IMR-90 (cell line): ENCODE measurements around the gene DACT1. TPM values are rescaled to one million over a fixed set of nuclear protein-coding genes. Genes with fewer than 3 reads are reported as not detected.

Experiments
- ATAC-seq: fragments of 200-7000 bp; cut with Tn5 transposase; 2 replicates; pipeline ENCODE4 v1.9.1; 2020; ENCODE audit warnings: low read depth, mild to moderate bottlenecking, moderate library complexity
- BruUV-seq: library from RNA; stranded (reverse); fragments of 400-500 nt; replicated peaks from 2 replicates; lab custom pipeline; 2021; lab: Mats Ljungman, UMichigan
- CTCF ChIA-PET: fragments of 300-600 bp; formaldehyde crosslinking; extraction: SDS; loops from one replicate; lab custom pipeline; 2021; ENCODE audit warnings: antibody characterized with exemption; lab: Yijun Ruan, JAX
- POLR2A ChIA-PET: fragments of 300-600 bp; sonication (Branson Sonifier 250); formaldehyde crosslinking; loops from one replicate; lab custom pipeline; 2022; ENCODE audit warnings: antibody characterized with exemption; ENCODE audit not compliant: unreplicated experiment; lab: Charles Lee
- DNase-seq: peaks from one replicate; pipeline ENCODE4 v3.0.0; 2013
- H2AFZ ChIP-seq: replicated peaks from 2 replicates; pipeline ENCODE3; 2013; ENCODE audit warnings: low read length, mild to moderate bottlenecking; ENCODE audit not compliant: poor library complexity
- H2AK5ac ChIP-seq: 2 replicates; pipeline ENCODE4 v1.6.1; 2013; ENCODE audit warnings: low read depth, low read length, inconsistent platforms
- H2AK9ac ChIP-seq: replicated peaks from 2 replicates; pipeline ENCODE3; 2013; ENCODE audit warnings: mild to moderate bottlenecking, low read depth, low read length, moderate library complexity; ENCODE audit not compliant: poor library complexity
- H2BK120ac ChIP-seq: 2 replicates; pipeline ENCODE4 v1.6.1; 2013; ENCODE audit warnings: low read depth, low read length, inconsistent platforms
- H2BK15ac ChIP-seq: 3 replicates; pipeline ENCODE4 v1.6.1; 2013; ENCODE audit warnings: low read depth, low read length, inconsistent platforms
- H2BK20ac ChIP-seq: 2 replicates; pipeline ENCODE4 v1.6.1; 2013; ENCODE audit warnings: low read depth, mild to moderate bottlenecking, inconsistent platforms, low read length, moderate library complexity
- H2BK5ac ChIP-seq: 2 replicates; pipeline ENCODE4 v1.6.1; 2013; ENCODE audit warnings: mild to moderate bottlenecking, low read depth, low read length, inconsistent platforms; ENCODE audit not compliant: poor library complexity, severe bottlenecking
- H3K14ac ChIP-seq: replicated peaks from 2 replicates; pipeline ENCODE4 v1.6.1; 2013; ENCODE audit warnings: low read depth, low read length, inconsistent platforms
- H3K18ac ChIP-seq: 2 replicates; pipeline ENCODE4 v1.6.1; 2013; ENCODE audit warnings: low read depth, low read length, control low read depth
- H3K23ac ChIP-seq: 2 replicates; pipeline ENCODE4 v1.6.1; 2013; ENCODE audit warnings: low read depth, low read length, inconsistent platforms
- H3K27ac ChIP-seq: 2 replicates; pipeline ENCODE4 v1.5.1; 2013; ENCODE audit warnings: mild to moderate bottlenecking, control low read depth, low read length; ENCODE audit not compliant: insufficient read depth
- H3K27me3 ChIP-seq: 2 replicates; pipeline ENCODE4 v1.6.1; 2013; ENCODE audit warnings: low read length; ENCODE audit not compliant: control insufficient read depth, insufficient read depth
- H3K36me3 ChIP-seq: 2 replicates; pipeline ENCODE4 v1.6.1; 2013; ENCODE audit warnings: low read length, mixed read lengths; ENCODE audit not compliant: control insufficient read depth, insufficient read depth
- H3K4ac ChIP-seq: 2 replicates; pipeline ENCODE4 v1.6.1; 2013; ENCODE audit warnings: low read depth, low read length, inconsistent platforms
- H3K4me1 ChIP-seq: 2 replicates; pipeline ENCODE4 v1.6.1; 2013; ENCODE audit warnings: low read length, mixed read lengths; ENCODE audit not compliant: control insufficient read depth, insufficient read depth
- H3K4me2 ChIP-seq: 2 replicates; pipeline ENCODE4 v1.6.1; 2013; ENCODE audit warnings: low read depth, mild to moderate bottlenecking, control low read depth, low read length, moderate library complexity
- H3K4me3 ChIP-seq: 2 replicates; pipeline ENCODE4 v1.5.1; 2013; ENCODE audit warnings: low read depth, mild to moderate bottlenecking, control low read depth, low read length, moderate library complexity; ENCODE audit not compliant: insufficient read depth
- H3K56ac ChIP-seq: 2 replicates; pipeline ENCODE4 v1.6.1; 2013; ENCODE audit warnings: low read length, inconsistent platforms; ENCODE audit not compliant: insufficient read depth; ENCODE audit errors: extremely low read depth
- H3K79me1 ChIP-seq, 2 experiments: 2 replicates each; pipeline ENCODE4 v1.6.1; 2013; ENCODE audit warnings: low read length in 2 of 2, inconsistent platforms in 1 of 2, low read depth in 1 of 2
- H3K9ac ChIP-seq: 2 replicates; pipeline ENCODE4 v1.6.1; 2013; ENCODE audit warnings: low read depth, low read length, control low read depth
- H3K9me1 ChIP-seq: 2 replicates; pipeline ENCODE4 v1.6.1; 2013; ENCODE audit warnings: low read length, inconsistent platforms; ENCODE audit not compliant: insufficient read depth
- H3K9me3 ChIP-seq: 2 replicates; pipeline ENCODE4 v1.6.1; 2013; ENCODE audit warnings: low read length; ENCODE audit not compliant: control insufficient read depth, insufficient read depth
- H4K20me1 ChIP-seq: 2 replicates; pipeline ENCODE4 v1.6.1; 2013; ENCODE audit warnings: low read length, inconsistent platforms; ENCODE audit not compliant: insufficient read depth
- H4K5ac ChIP-seq: 2 replicates; pipeline ENCODE4 v1.6.1; 2013; ENCODE audit warnings: mild to moderate bottlenecking, low read depth, low read length, control low read depth
- H4K8ac ChIP-seq, 2 experiments: 2 replicates each; pipeline ENCODE4 v1.6.1; 2013; ENCODE audit warnings: low read depth in 2 of 2, low read length in 2 of 2, control low read depth in 1 of 2, inconsistent platforms in 1 of 2
- H4K91ac ChIP-seq: 2 replicates; pipeline ENCODE4 v1.6.1; 2013; ENCODE audit warnings: low read depth, low read length, inconsistent platforms; ENCODE audit not compliant: insufficient read depth
- BHLHE40 ChIP-seq: fragments of 150-350 bp; IDR thresholded peaks from 2 replicates; pipeline ENCODE4 v1.6.1; 2016; ENCODE audit warnings: mild to moderate bottlenecking, low read depth, low read length
- CEBPB ChIP-seq: IDR thresholded peaks from 2 replicates; pipeline ENCODE4 v1.6.1; 2012; ENCODE audit warnings: low read depth, low read length, improper control_type of control experiment
- CHD1 ChIP-seq: IDR thresholded peaks from 2 replicates; pipeline ENCODE4 v1.6.1; 2012; ENCODE audit warnings: low read depth, low read length, improper control_type of control experiment
- ELK1 ChIP-seq: fragments of 150-350 bp; IDR thresholded peaks from 2 replicates; pipeline ENCODE4 v1.6.1; 2016; ENCODE audit warnings: low read depth, mild to moderate bottlenecking, low read length, moderate library complexity, borderline replicate concordance
- FOS ChIP-seq: fragments of 150-350 bp; IDR thresholded peaks from 2 replicates; pipeline ENCODE4 v1.6.1; 2016; ENCODE audit warnings: low read depth, low read length
- MAFK ChIP-seq: IDR thresholded peaks from 2 replicates; pipeline ENCODE4 v1.6.1; 2012; ENCODE audit warnings: low read depth, low read length, improper control_type of control experiment
- MXI1 ChIP-seq: IDR thresholded peaks from 2 replicates; pipeline ENCODE4 v1.6.1; 2012; ENCODE audit warnings: low read depth, mild to moderate bottlenecking, low read length, moderate library complexity, borderline replicate concordance
- POLR2A ChIP-seq: IDR thresholded peaks from 2 replicates; pipeline ENCODE4 v1.6.1; 2012; ENCODE audit warnings: mild to moderate bottlenecking, low read depth, low read length
- RAD21 ChIP-seq: IDR thresholded peaks from 2 replicates; pipeline ENCODE4 v1.6.1; 2012; ENCODE audit warnings: low read length, improper control_type of control experiment
- RFX5 ChIP-seq: IDR thresholded peaks from 2 replicates; pipeline ENCODE4 v1.8.0; 2012; ENCODE audit warnings: low read depth, mild to moderate bottlenecking, low read length, moderate library complexity
- SMC3 ChIP-seq: fragments of 150-350 bp; IDR thresholded peaks from 2 replicates; pipeline ENCODE4 v1.6.1; 2016; ENCODE audit warnings: low read depth, mild to moderate bottlenecking, antibody characterized with exemption, low read length, moderate library complexity
- USF2 ChIP-seq: fragments of 150-350 bp; IDR thresholded peaks from 2 replicates; pipeline ENCODE4 v1.6.1; 2017; ENCODE audit warnings: mild to moderate bottlenecking, antibody characterized with exemption, low read length, low read depth
- WGBS, 2 experiments: methylation state at CpG; one replicate each; pipeline versions ENCODE4 v1.1.5 to v1.1.7; 2013; ENCODE audit warnings: missing lambda C conversion rate in 2 of 2; ENCODE audit not compliant: insufficient read length in 1 of 2; ENCODE audit errors: extremely low coverage in 2 of 2; 5-methylcytosine and 5-hydroxymethylcytosine counted together
- dilution Hi-C: fragments of 300-500 bp; cut with HindIII; formaldehyde crosslinking; loops from one replicate; pipeline ENCODE4 v1.14.3; 2018; ENCODE audit warnings: low sequenced_read_pairs; ENCODE audit not compliant: unreplicated experiment
- in situ Hi-C: fragments of 300-500 bp; cut with MboI; formaldehyde crosslinking; loops from 3 replicates; pipeline ENCODE4 v1.14.3; 2019; ENCODE audit warnings: low sequenced_read_pairs, inconsistent platforms, mixed read lengths
- intact Hi-C: fragments of 100-400 bp; cut with micrococcal nuclease; formaldehyde crosslinking; loops from 2 replicates; pipeline ENCODE4 v1.10.0; 2022
- polyA plus RNA-seq, 3 experiments: library from polyadenylated mRNA; depleted of rRNA; stranded (reverse); fragments of >200 nt; gene quantifications; 2 replicates each; pipeline ENCODE4 v1.2.3, GENCODE V29; 2012; ENCODE audit warnings: low replicate concordance in 1 of 3
- total RNA-seq: library from RNA; depleted of rRNA; stranded (reverse); fragments of >200 nt; gene quantifications from 2 replicates; pipeline ENCODE4 v1.2.3, GENCODE V29; 2012

DACT1 gene
- total and polyA plus RNA-seq, 2 of the 4 experiments (the other 2 are of a cell fraction) = 6.5 to 9.7 TPM

- no CpG with 5 or more reads among the region's 4 CpGs for WGBS, 2 experiments
- H3K9me3 ChIP-seq = no peaks in the 10 kb centered on the region
- H2AFZ ChIP-seq = no peak overlapping the region
- POLR2A ChIA-PET = interaction anchor here (0.6 kb wide), 1 partner anchor 77 kb away, joined by 3 read pairs; no protein-coding TSS in a partner anchor
- no peak overlapping the region for H3K4me2 ChIP-seq
- no peaks in the 10 kb centered on the region for H3K4me1 ChIP-seq
- H3K56ac ChIP-seq = no peak overlapping the region
- no peak overlapping the region for H2BK120ac ChIP-seq
- dilution Hi-C loops (no loop called here), in situ Hi-C loops (no loop called here), intact Hi-C loops (no loop called here)
- no peak for ATAC-seq
- TF ChIP-seq POLR2A (no peak), SMC3 (no peak), CHD1 (no peak), FOS (no peak), RFX5 (no peak), RAD21 (no peak), ELK1 (no peak), MXI1 (no peak), BHLHE40 (no peak), MAFK (no peak), CEBPB (no peak), USF2 (no peak)
- no peak overlapping the region for H2BK15ac ChIP-seq
- CTCF ChIA-PET = no interaction called here
- H3K79me1 ChIP-seq = no peaks in the 10 kb centered on the region
- DNase-seq = no peak
- H3K36me3 ChIP-seq = no peaks in the 10 kb centered on the region
- no peak overlapping the region for H2BK20ac ChIP-seq
- H3K14ac ChIP-seq = no peak overlapping the region
- no peak overlapping the region for H4K8ac ChIP-seq
- no peak overlapping the region for H3K27ac ChIP-seq
- no peaks in the 10 kb centered on the region for H3K9me1 ChIP-seq
- BruUV-seq = no TSS peak
- no peak overlapping the region for H2BK5ac ChIP-seq
- no peak overlapping the region for H3K4ac ChIP-seq
- no peak overlapping the region for H4K5ac ChIP-seq
- no peak overlapping the region for H2AK5ac ChIP-seq
- H2AK9ac ChIP-seq = no peak overlapping the region
- no peaks in the 10 kb centered on the region for H4K20me1 ChIP-seq
- no peak overlapping the region for H3K23ac ChIP-seq
- H3K27me3 ChIP-seq = peaks cover 25% of the 10 kb centered on the region
- no peak overlapping the region for H4K91ac ChIP-seq
- H3K4me3 ChIP-seq = no peak overlapping the region
- H3K9ac ChIP-seq = no peak overlapping the region
- no peak overlapping the region for H3K18ac ChIP-seq
Observed at GRCh38 chr14:58693048-58693447, 55.3 kb downstream of the DACT1 start.
